GM12892 (cell line): Measurements from ENCODE around the gene GRIA4.

Experiments used
- POLR2A ChIP-seq: IDR thresholded peaks from 2 replicates; pipeline ENCODE4 v1.6.1; 2011; ENCODE audit warnings: low read depth, low read length, control low read depth
- POLR2AphosphoS5 ChIP-seq: IDR thresholded peaks from 2 replicates; pipeline ENCODE4 v1.6.1; 2011; ENCODE audit warnings: low read depth, low read length, control low read depth

DNA sequence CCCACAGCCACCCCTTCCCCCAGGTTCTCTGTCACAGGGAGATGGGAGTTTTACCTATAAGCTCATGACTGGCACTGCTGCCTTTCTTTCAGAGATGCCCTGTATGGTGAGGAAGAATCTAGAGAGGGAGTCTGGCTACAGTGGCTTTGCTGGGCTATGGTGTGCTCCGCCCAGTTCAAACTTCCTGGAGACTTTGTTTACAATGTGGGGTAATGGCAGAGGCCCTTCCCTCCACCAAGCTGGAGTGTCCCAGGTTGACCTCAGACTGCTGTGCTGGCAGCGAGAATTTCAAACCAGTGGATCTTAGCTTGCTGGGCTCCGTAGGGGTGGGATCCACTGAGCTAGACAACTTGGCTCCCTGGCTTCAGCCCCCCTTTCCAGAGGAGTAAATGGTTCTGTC lies 268.6 kb downstream of the GRIA4 start:
- TF ChIP-seq POLR2AphosphoS5 = no peak
- no peak for TF ChIP-seq POLR2A
